Progenitor cell of endocrine pancreas (in vitro differentiated cells): ENCODE measurements around the gene GRHPR. TPM values are rescaled to one million over a fixed set of nuclear protein-coding genes. Genes with fewer than 3 reads are reported as not detected.

Experiments used
- DNase-seq: peaks from one replicate; pipeline ENCODE4 v3.0.0; 2021; ENCODE audit warnings: low spot score; ENCODE audit not compliant: unreplicated experiment
- H3K27ac Mint-ChIP-seq: 2 replicates; pipeline ENCODE4 v1.8.0; 2021; ENCODE audit warnings: mild to moderate bottlenecking, moderate library complexity, mixed read lengths
- H3K27me3 Mint-ChIP-seq: 2 replicates; pipeline ENCODE4 v1.8.0; 2021; ENCODE audit warnings: mixed read lengths
- H3K36me3 Mint-ChIP-seq: 2 replicates; pipeline ENCODE4 v1.8.0; 2022; ENCODE audit warnings: mixed read lengths; ENCODE audit not compliant: insufficient read depth
- H3K4me1 Mint-ChIP-seq: 2 replicates; pipeline ENCODE4 v1.8.0; 2021; ENCODE audit warnings: low read depth, mixed read lengths
- H3K4me3 Mint-ChIP-seq: 2 replicates; pipeline ENCODE4 v1.8.0; 2021; ENCODE audit warnings: low read depth, mild to moderate bottlenecking, moderate library complexity, mixed read lengths
- H3K9me3 Mint-ChIP-seq: 2 replicates; pipeline ENCODE4 v1.8.0; 2021; ENCODE audit warnings: low read depth, mixed read lengths
- total RNA-seq: library from RNA; stranded (reverse); gene quantifications from 2 replicates; pipeline ENCODE4 v1.2.1, GENCODE V29; 2021
- TF ChIP-seq, protein P1 (sequence below): fragments of 200-600 bp; sonication (generic); IDR thresholded peaks from one replicate; pipeline ENCODE4 v1.5.0; 2021; ENCODE audit warnings: antibody characterized with exemption, mild to moderate bottlenecking; ENCODE audit not compliant: unreplicated experiment

GRHPR gene
- total RNA-seq, 1 donor from 2014 or later, result 98.0 TPM

DNA sequence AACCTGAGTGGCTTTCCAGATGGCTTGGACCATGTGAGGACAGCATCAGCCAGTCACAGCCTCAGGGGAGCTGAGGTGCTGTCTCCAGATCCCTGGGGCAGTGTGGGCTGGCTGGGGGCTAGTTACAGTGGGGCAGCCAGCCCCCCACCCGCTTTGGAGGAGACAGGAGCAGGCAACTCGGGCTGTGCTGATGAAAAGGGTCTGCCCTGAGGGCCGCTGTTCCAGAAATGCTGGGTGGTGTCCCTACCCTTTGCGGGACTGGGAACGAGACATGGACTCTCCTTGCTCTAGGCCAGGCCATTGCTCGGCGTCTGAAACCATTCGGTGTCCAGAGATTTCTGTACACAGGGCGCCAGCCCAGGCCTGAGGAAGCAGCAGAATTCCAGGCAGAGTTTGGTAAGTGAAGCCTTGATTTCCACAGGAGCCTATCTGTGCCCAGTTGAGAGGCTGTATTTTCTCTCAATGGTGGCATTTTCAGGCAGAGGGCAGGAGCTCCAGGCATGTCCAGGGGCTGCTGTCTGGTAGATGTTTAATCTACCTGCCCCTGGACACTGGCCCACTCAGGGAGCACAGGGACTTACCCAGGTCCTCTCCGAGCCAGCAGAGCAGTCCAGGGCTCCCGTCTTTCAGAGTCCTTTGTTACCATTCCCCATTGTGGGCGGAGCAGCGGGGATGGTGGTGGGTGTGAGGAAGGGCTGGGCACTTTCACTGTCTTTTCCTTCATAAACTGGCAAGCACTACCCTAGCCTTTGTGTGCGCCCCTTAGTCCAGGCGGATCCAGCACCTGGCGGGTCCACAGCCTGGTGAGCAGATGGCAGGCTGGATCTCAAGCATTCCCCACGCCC lies 7.2 kb downstream of the GRHPR start:
- H3K36me3 Mint-ChIP-seq, result peaks cover 11% of the 10 kb centered on the region
- H3K4me3 Mint-ChIP-seq, result no peak overlapping the region
- no peaks in the 10 kb centered on the region for H3K4me1 Mint-ChIP-seq
- H3K9me3 Mint-ChIP-seq, result no peaks in the 10 kb centered on the region
- TF ChIP-seq, protein P1, sequence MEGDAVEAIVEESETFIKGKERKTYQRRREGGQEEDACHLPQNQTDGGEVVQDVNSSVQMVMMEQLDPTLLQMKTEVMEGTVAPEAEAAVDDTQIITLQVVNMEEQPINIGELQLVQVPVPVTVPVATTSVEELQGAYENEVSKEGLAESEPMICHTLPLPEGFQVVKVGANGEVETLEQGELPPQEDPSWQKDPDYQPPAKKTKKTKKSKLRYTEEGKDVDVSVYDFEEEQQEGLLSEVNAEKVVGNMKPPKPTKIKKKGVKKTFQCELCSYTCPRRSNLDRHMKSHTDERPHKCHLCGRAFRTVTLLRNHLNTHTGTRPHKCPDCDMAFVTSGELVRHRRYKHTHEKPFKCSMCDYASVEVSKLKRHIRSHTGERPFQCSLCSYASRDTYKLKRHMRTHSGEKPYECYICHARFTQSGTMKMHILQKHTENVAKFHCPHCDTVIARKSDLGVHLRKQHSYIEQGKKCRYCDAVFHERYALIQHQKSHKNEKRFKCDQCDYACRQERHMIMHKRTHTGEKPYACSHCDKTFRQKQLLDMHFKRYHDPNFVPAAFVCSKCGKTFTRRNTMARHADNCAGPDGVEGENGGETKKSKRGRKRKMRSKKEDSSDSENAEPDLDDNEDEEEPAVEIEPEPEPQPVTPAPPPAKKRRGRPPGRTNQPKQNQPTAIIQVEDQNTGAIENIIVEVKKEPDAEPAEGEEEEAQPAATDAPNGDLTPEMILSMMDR, result no peak
- no peak for DNase-seq
- H3K27me3 Mint-ChIP-seq, result no peaks in the 10 kb centered on the region
- no peak overlapping the region for H3K27ac Mint-ChIP-seq

DNA sequence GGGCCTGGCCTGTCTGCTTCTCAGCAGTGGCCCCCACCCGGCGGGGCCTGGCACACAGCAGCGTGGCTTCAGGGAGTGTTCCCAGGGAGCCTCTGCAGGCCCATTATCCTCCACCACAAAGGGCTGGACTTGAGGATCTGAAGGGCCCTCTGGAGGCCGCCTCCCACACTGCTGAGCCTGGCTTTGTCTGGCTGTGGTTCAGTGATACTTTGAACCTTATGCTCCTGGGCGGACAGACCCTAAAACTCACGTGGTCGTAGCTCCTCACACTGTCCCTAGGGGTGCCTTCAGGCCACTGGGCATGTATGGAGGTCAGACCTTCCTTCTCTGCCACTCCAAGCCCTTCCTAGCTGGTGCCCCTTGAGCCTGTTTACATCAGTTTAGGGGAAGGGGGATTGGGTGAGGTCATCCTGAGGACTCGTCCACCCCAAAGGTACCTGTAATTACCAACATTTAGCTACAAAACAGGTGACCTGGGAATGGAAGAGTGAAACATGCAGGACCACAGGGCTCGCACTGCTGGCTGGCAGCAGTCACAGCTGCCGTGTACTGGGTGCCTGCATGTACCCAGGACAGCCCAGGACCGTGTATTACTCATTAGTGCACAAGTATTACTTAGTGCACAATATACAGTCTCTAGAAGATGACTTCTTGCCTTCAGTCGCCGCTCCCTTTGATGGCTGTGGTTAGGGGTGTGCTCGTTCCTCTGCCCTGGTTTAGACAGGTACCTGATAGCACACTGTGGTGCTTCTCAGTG lies 8.5 kb downstream of the GRHPR start:
- TF ChIP-seq, protein P1, result no peak
- no peaks in the 10 kb centered on the region for H3K27me3 Mint-ChIP-seq
- H3K4me1 Mint-ChIP-seq, result no peaks in the 10 kb centered on the region
- peaks cover 14% of the 10 kb centered on the region for H3K36me3 Mint-ChIP-seq
- DNase-seq, result no peak
- no peak overlapping the region for H3K4me3 Mint-ChIP-seq
- no peaks in the 10 kb centered on the region for H3K9me3 Mint-ChIP-seq
- H3K27ac Mint-ChIP-seq, result no peak overlapping the region

DNA sequence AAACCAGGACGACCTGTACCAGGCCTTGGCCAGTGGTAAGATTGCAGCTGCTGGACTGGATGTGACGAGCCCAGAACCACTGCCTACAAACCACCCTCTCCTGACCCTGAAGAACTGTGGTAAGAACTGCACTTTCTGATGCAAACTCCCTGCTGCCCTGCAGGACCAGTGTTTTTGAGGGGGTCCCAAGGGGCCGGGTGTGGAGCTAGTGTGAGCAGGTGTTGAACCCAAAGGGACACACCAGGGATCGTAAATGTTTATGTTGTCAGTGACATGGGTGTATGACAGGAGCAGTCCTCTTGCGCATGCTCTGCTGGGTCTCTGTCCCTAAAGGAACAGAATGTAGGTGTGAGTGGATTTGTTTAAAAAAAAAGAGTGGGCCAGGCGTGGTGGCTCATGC lies 9.5 kb downstream of the GRHPR start:
- TF ChIP-seq, protein P1, result no peak
- no peak for DNase-seq
- Mint-ChIP-seq H3K36me3 (peaks cover 8% of the 10 kb centered on the region), H3K27me3 (no peaks in the 10 kb centered on the region), H3K4me3 (no peak overlapping the region), H3K4me1 (no peaks in the 10 kb centered on the region), H3K27ac (peak overlapping the region; percentile 37), H3K9me3 (no peaks in the 10 kb centered on the region)

DNA sequence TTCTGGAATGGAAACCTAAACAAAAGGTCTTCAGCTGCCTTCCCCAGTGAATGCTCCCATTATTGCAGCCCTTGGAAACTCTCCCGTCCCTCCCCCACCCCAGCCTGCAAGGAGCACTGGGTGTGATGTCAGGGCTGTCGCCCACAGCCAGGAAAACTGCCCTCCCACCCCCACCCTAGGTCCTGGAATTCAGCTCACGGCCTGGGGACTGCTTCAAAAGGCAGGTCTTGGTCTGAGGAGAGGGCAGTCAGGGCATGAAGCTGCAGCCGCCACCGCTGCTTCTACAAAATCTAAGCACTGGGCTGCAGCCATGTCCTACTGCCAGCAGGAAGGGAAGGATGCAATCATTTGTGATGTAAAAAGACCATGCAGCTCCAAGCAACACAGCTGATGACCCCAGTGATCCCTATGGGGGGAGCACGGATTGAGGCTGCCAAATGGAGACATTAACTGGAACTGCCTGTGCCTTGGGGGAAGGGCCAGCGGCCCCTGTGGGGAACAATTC lies 11.4 kb downstream of the GRHPR start:
- no peaks in the 10 kb centered on the region for H3K4me1 Mint-ChIP-seq
- TF ChIP-seq, protein P1, result no peak
- H3K36me3 Mint-ChIP-seq, result peaks cover 11% of the 10 kb centered on the region
- H3K27me3 Mint-ChIP-seq, result no peaks in the 10 kb centered on the region
- no peak overlapping the region for H3K27ac Mint-ChIP-seq
- H3K9me3 Mint-ChIP-seq, result no peaks in the 10 kb centered on the region
- DNase-seq, result no peak
- H3K4me3 Mint-ChIP-seq, result no peak overlapping the region

DNA sequence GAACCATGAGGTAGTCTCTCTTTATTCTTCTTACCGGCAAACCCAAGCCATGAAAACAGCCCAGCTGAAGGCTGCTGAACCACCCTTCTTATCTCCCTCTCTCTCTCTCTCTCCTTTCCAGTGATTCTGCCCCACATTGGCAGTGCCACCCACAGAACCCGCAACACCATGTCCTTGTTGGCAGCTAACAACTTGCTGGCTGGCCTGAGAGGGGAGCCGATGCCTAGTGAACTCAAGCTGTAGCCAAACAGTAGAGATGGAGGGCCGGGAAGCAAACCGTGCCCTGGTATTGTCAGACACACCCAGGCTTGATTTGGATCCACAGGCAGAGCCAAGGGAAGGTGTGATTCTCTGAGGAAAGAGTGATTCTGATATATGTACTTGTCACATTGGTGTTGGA lies 14.0 kb downstream of the GRHPR start:
- Mint-ChIP-seq H3K4me3 (no peak overlapping the region), H3K27ac (no peak overlapping the region), H3K4me1 (no peaks in the 10 kb centered on the region), H3K27me3 (no peaks in the 10 kb centered on the region), H3K36me3 (peaks cover 19% of the 10 kb centered on the region), H3K9me3 (no peaks in the 10 kb centered on the region)
- TF ChIP-seq, protein P1, result no peak
- no peak for DNase-seq
